SK-N-SH treated with all-trans-retinoic acid at 6 μM for 48 hours (cell line): ENCODE data around the gene DNAJB12.

ENCODE experiments used
- ARNTL ChIP-seq: fragments of 450-650 bp; formaldehyde crosslinking; IDR thresholded peaks from 2 replicates; pipeline ENCODE4 v1.5.0; 2020; ENCODE audit warnings: low read depth, mild to moderate bottlenecking, moderate library complexity, borderline replicate concordance
- BACH2 ChIP-seq: fragments of 250-450 bp; sonication (Bioruptor Pico); IDR thresholded peaks from 2 replicates; pipeline ENCODE4 v1.9.0; 2021; ENCODE audit warnings: mild to moderate bottlenecking, borderline replicate concordance
- CREB5 ChIP-seq: fragments of 250-450 bp; sonication (Bioruptor Pico); IDR thresholded peaks from 2 replicates; pipeline ENCODE4 v1.5.1; 2020; ENCODE audit warnings: low read depth, mild to moderate bottlenecking, moderate library complexity
- CSDC2 ChIP-seq: fragments of 250-450 bp; sonication (Bioruptor Pico); IDR thresholded peaks from 2 replicates; pipeline ENCODE4 v1.5.0; 2020; ENCODE audit warnings: mild to moderate bottlenecking, moderate library complexity
- OSR1 ChIP-seq: fragments of 250-450 bp; sonication (Bioruptor Pico); IDR thresholded peaks from 2 replicates; pipeline ENCODE4 v1.8.0; 2022; ENCODE audit warnings: moderate library complexity, mild to moderate bottlenecking, inconsistent platforms
- PATZ1 ChIP-seq: fragments of 250-450 bp; sonication (Bioruptor Pico); IDR thresholded peaks from 2 replicates; pipeline ENCODE4 v1.8.0; 2020; ENCODE audit warnings: mild to moderate bottlenecking, moderate library complexity, borderline replicate concordance
- TCF4 ChIP-seq: fragments of 250-450 bp; sonication (Bioruptor Pico); IDR thresholded peaks from 2 replicates; pipeline ENCODE4 v1.8.0; 2021; ENCODE audit warnings: mild to moderate bottlenecking, moderate library complexity, borderline replicate concordance
- TSHZ2 ChIP-seq: fragments of 250-450 bp; sonication (Bioruptor Pico); IDR thresholded peaks from 2 replicates; pipeline ENCODE4 v1.5.0; 2020; ENCODE audit warnings: mild to moderate bottlenecking, moderate library complexity
- ZC3H10 ChIP-seq: fragments of 250-450 bp; sonication (Bioruptor Pico); IDR thresholded peaks from 2 replicates; pipeline ENCODE4 v1.5.1; 2021; ENCODE audit warnings: mild to moderate bottlenecking, moderate library complexity
- ZNF565 ChIP-seq: fragments of 450-650 bp; formaldehyde crosslinking; conservative IDR thresholded peaks from 2 replicates; pipeline ENCODE4 v1.5.0; 2020; ENCODE audit warnings: low read depth, mild to moderate bottlenecking, moderate library complexity
- ZNF70 ChIP-seq: fragments of 450-650 bp; formaldehyde crosslinking; IDR thresholded peaks from 2 replicates; pipeline ENCODE4 v1.5.0; 2020; ENCODE audit warnings: mild to moderate bottlenecking, moderate library complexity

- no peak for TF ChIP-seq ZNF565 (CRISPR knock-in tag)
- no peak for TF ChIP-seq ZC3H10
- TF ChIP-seq PATZ1 (CRISPR knock-in tag): no peak
- TF ChIP-seq CREB5 (CRISPR knock-in tag): no peak
- TF ChIP-seq OSR1 (CRISPR knock-in tag): no peak
- TF ChIP-seq BACH2 (CRISPR knock-in tag): no peak
- no peak for TF ChIP-seq ZNF70 (CRISPR knock-in tag)
- TF ChIP-seq TCF4: no peak
- no peak for TF ChIP-seq CSDC2 (CRISPR knock-in tag)
- no peak for TF ChIP-seq TSHZ2 (CRISPR knock-in tag)
- TF ChIP-seq ARNTL (CRISPR knock-in tag): no peak
Measured at GRCh38 chr10:72356987-72357386, 2.3 kb upstream of the DNAJB12 start.
